Activated T-cell treated with anti-CD3 and anti-CD28 coated beads for 48 hours (primary cell): ENCODE data around the gene RPH3AL.
"Not testable (repeated sequence)": the region's sequence is repeated elsewhere in the genome, so short reads cannot be mapped to it uniquely, and the experiment has no call there.

ENCODE experiments used
- DNase-seq: peaks from one replicate; pipeline ENCODE4 v3.0.0-alpha.2; 2020; ENCODE audit warnings: low read depth

RPH3AL gene

GRCh38 chr17:202501-202951, 150.1 kb downstream of the RPH3AL start:
- no peak for DNase-seq

DNA sequence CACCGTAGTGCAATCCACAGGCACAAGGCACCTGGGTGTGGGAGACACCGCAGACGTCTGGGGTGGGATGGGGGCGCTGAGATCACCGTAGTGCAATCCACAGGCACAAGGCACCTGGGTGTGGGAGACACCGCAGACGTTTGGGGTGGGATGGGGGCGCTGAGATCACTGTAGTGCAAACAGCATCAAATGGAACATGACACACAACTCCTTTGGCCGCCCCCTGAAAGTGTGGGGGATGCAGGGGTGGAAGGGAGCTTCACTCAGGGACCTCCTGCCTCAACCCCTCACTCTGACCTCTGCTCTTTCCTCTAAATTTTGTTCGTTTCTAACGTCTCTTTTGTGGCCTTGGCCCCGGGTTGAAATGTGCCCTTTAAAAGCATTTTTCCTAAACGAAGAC, 150.9 kb downstream of the RPH3AL start:
- DNase-seq: not testable (repeated sequence)

DNA sequence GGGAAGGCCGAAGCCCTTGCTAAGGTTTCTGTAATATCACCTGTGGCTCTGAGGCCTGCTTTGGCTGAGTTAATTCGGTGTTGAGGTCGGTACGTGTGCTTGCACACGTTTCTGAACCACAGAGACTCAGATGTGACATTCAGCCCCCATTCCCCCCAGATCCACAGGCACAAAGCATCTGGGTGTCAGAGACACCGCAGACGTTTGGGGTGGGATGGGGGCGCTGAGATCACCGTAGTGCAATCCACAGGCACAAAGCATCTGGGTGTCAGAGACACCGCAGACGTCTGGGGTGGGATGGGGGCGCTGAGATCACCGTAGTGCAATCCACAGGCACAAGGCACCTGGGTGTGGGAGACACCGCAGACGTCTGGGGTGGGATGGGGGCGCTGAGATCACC, 151.3 kb downstream of the RPH3AL start:
- not testable (repeated sequence) for DNase-seq

DNA sequence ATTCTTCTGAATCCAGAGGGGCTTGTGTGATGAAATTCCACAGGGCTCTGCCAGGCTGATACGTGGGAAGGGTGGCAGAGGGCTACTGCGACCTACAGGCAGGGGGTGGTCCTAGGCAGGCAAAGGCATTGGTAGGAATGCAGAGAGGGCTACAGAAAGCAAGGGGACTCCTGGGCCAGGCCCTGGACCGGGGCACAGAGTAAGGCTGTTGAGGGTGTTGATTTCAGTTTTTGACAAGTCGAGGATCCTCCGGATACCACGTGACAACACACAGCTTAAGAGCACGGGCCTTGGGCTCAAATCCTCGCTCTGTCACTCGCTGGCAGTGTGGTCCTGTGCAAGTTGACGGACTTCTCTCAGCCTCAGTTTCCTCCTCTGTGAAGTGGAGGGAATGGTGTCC, 152.0 kb downstream of the RPH3AL start:
- no peak for DNase-seq

DNA sequence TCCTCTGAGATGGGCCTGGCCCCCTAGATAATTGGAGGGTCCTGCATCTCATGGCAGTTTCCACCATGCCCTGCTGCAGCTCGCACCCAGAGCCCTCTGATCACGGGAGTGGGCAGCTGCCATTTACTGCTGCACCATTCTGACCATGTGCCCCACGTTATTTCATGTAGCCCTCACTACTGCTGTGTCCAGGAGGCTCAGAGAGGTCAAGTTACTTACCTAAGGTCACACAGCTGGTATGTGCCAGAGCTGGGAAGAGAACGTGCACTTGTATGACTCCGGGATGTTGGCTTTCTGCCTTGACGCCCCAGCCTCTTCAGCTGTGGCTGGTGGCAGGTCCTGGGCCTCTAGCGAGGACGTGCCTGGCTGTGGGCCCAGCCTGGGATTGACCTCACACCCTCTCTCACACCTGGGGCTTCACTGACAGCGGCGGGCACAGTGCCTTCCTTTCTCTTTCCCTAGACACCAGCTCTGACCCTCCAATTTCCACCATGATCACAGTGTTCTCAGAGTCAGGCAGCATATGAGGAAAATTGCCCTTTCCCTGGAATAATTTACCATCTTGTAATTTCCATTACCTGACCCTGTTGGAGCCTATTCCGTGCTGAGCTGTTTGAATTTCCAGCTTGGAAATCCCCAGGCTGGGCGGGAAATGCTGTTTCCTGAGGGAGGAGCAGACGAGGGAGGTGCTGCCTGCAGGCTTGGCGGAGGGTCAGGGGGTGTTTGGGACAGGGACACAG, 152.6 kb downstream of the RPH3AL start:
- DNase-seq: no peak

DNA sequence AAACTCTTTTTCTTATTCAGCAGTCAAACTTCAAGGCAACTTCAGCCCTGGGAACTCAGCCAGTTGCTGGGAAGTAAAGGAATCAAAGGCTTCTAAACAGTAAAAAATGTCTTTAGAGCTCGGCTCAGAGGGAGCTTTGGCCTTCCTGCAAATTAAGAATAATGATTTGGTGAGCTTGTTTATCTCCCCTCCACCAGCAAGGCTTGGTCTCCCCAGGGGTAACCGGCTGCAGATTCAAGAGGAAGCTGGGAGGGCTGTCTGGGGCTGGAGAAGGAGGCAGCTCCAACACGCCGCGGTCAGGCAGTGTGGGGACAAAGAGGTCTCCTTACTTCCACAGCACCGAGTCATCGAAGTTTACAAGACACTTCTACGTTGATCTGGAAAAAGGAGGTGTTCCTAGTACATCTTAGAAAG, 153.4 kb downstream of the RPH3AL start:
- DNase-seq: no peak

DNA sequence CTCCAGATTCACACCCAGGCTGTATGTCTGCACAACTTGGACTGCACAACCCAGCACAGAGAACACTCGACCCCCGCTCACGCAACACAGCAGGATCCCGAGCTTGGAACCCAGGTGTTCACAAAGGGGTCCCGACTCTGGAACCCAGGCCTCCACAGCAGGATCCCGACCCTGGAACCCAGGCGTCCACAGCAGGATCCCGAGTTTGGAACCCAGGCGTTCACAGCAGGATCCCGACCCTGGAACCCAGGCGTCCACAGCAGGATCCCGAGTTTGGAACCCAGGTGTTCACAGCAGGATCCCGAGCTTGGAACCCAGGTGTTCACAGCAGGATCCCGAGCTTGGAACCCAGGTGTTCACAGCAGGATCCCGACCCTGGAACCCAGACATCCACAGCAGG, 154.4 kb downstream of the RPH3AL start:
- not testable (repeated sequence) for DNase-seq

- no peak for DNase-seq
Measured at GRCh38 chr17:197352-197751, 155.3 kb downstream of the RPH3AL start.

GRCh38 chr17:194828-195602, 157.6 kb downstream of the RPH3AL start:
- no peak for DNase-seq

DNA sequence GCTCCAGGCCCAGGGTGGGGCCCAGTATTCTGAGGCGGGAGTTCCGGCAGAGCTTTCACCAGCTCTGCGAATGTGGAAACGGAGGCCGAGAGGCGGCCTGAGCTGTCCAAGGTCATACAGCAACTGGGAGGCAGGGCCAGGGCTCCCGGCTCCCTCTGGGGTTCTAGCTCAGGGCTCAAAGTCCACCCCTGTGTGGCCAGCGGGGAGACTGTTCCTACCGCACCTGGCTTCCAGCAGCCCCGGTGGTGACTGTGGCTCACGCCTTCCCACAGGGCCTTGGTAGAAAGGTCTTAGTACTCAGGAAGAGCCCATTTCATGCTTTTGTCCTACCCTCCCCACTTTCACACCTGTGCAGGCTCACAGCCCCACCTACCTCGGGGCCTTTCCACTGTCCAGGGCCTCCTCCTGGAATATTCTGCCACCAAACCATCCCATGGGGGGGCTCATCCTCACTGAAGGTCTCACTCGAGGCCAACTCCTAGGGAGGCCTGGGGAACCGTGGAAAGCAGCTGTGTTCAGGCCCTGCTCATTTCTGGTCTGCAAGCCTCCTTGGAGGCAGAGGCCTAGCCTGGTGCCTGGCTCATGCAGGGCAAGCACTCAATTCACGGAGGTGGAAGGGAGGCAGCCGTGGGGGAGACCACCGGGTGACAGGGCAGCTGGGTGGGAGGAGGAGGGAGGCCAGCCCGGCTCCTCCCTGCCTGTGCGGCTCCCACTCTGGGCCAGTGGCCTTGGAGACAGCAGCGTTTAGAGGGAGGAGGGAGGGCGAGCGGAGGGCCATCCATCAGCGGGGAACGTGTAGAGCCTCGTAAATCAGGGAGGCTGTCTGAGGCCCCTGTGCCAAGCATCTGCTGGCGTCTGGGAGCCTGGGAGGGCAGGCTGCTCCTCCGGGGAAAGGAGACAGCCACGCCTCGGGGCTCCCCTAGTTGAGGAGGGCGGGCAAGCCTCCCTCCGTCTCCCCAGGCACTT, 158.5 kb downstream of the RPH3AL start:
- DNase-seq: no peak

GRCh38 chr17:193426-193810, 159.2 kb downstream of the RPH3AL start:
- DNase-seq: no peak

- no peak for DNase-seq
Measured at GRCh38 chr17:192666-193425, 159.8 kb downstream of the RPH3AL start.

- no peak for DNase-seq
Measured at GRCh38 chr17:189444-189843, 163.2 kb downstream of the RPH3AL start.

DNA sequence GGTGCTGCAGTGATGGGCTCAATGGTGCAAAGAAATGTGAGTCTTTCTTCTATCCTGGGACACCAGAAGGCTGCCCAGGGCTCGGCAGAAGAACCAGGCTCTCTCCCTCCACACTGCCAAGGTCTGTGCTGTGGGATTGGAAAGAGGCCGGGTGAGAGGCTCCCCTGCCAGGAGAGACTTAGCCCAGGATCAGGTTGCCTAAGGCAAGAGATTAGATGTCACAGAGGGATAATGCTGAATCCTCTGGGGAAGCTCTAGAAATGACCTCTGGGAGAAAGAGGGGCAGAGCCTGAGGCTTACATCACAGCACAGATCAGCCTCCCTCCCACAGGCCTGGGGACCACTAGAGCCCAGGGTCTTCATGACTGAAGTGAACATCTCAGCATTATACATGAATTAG, 165.5 kb downstream of the RPH3AL start:
- no peak for DNase-seq

DNA sequence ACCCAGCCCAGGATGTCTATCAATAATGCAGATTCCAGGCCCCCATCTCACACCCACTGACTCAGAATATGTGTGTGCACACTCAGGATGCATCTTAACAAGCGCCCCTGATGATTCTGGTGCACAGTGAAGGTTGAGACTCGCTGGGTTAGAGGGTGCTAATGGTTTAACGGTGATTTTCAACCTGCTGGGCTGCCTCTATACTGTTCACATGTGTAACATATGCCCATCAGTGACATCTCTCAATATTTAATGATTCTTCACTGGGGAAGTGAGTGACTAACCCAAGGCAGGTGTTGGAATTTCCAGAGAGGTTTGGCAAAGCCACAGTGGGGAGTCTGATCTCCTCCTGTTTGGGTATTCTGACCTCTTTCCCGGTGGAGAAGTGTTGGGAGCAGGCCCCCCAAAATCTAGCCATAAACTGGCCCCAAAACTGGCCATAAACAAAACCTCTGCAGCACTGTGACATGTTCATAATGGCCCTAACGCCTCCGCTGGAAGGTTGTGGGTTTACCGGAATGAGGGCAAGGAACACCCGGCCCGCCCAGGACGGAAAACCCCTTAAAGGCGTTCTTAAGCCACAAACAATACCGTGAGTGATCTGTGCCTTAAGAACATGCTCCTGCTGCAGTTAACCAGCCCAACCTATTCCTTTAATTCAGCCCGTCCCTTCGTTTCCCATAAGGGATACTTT, 167.0 kb downstream of the RPH3AL start:
- no peak for DNase-seq

- DNase-seq: no peak
Measured at GRCh38 chr17:183021-183420, 169.6 kb downstream of the RPH3AL start.

- DNase-seq: no peak
Measured at GRCh38 chr17:182050-182751, 170.4 kb downstream of the RPH3AL start.

GRCh38 chr17:181245-182049, 171.2 kb downstream of the RPH3AL start, which contains the start of gene DOC2B:
TSS of gene DOC2B (minus strand) at chr17:181650. CDS start at chr17:181479, 171 bp downstream.
- peak; percentile 22 for DNase-seq
